ENCODE data around the gene PREB. TPM values are rescaled to one million over a fixed set of nuclear protein-coding genes. Genes with fewer than 3 reads are reported as not detected.

The PREB gene
- total and polyA plus RNA-seq, 2 of the 13 experiments (the other 11 are each of a cell fraction or from before 2014, with no cell fraction given): 112 to 192 TPM

DNA sequence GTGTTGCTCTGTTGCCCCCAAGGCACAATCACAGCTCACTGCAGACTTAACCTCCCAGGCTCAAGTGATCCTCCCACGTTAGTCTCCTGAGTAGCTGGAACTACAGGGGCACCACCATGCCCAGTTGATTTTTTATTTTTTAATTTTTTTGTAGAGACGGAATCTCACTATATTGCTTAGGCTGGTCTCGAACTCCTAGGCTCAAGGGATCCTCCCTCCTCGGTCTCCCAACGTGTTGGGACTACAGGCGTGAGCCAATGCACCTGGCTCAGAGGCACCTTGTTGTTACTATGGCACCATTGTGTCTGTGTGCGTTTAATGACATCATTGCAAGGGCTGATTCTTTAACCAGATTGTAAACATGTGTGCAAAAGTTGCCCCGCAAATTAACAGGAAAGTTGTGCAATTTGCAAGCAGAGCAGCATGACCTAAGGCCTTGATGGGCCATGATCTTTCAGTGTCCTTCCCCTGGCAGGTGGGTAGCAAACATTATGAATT lies 37.0 kb upstream of the PREB start (continued):
- TF ChIP-seq, protein P1, sequence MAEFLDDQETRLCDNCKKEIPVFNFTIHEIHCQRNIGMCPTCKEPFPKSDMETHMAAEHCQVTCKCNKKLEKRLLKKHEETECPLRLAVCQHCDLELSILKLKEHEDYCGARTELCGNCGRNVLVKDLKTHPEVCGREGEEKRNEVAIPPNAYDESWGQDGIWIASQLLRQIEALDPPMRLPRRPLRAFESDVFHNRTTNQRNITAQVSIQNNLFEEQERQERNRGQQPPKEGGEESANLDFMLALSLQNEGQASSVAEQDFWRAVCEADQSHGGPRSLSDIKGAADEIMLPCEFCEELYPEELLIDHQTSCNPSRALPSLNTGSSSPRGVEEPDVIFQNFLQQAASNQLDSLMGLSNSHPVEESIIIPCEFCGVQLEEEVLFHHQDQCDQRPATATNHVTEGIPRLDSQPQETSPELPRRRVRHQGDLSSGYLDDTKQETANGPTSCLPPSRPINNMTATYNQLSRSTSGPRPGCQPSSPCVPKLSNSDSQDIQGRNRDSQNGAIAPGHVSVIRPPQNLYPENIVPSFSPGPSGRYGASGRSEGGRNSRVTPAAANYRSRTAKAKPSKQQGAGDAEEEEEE (CRISPR knock-in tag; IDR thresholded peaks at IDR 0.05; ENCODE audit: borderline replicate concordance): peak; percentile 75; the same call in 1 of the 2 replicates
- 0 out of 2 replicates have a peak, but pooled peaks have one; percentile 28 for TF ChIP-seq ARNT2 (CRISPR knock-in tag; IDR thresholded peaks at IDR 0.05; ENCODE audit: low read depth)
- TF ChIP-seq TBX2 (CRISPR knock-in tag; IDR thresholded peaks at IDR 0.05; ENCODE audit: borderline replicate concordance): peak; percentile 95
- TF ChIP-seq IKZF1 (IDR thresholded peaks at IDR 0.05): no peak
- no peak for TF ChIP-seq NFYB (CRISPR knock-in tag; IDR thresholded peaks at IDR 0.05)
- no peak for TF ChIP-seq ZZZ3 (CRISPR knock-in tag; IDR thresholded peaks at IDR 0.05; ENCODE audit: borderline replicate concordance)
- TF ChIP-seq TGIF2 (CRISPR knock-in tag; IDR thresholded peaks at IDR 0.05): peak; percentile 92; the same call in 1 of the 2 replicates
- TF ChIP-seq ISX (CRISPR knock-in tag; conservative IDR thresholded peaks at IDR 0.05): no peak
- peak; percentile 89; the same call in 1 of the 2 replicates for TF ChIP-seq ZNF878 (CRISPR knock-in tag; IDR thresholded peaks at IDR 0.05)
- peak; percentile 89 for TF ChIP-seq TCF7 (IDR thresholded peaks at IDR 0.05; ENCODE audit: low read depth)
- TF ChIP-seq, protein P2, sequence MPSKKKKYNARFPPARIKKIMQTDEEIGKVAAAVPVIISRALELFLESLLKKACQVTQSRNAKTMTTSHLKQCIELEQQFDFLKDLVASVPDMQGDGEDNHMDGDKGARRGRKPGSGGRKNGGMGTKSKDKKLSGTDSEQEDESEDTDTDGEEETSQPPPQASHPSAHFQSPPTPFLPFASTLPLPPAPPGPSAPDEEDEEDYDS (CRISPR knock-in tag; IDR thresholded peaks at IDR 0.05): peak; percentile 89
- TF ChIP-seq RFX3 (CRISPR knock-in tag; IDR thresholded peaks at IDR 0.05): peak; percentile 85
- TF ChIP-seq ZNF788 (CRISPR knock-in tag; IDR thresholded peaks at IDR 0.05; ENCODE audit: borderline replicate concordance): no peak
- no peak for TF ChIP-seq ZNF468 (CRISPR knock-in tag; IDR thresholded peaks at IDR 0.05)
- peak; percentile 77 to 92 for TF ChIP-seq EP300 (IDR thresholded peaks at IDR 0.05; ENCODE audit: low read depth in 2 of 2, low read length in 2 of 2)
- TF ChIP-seq EP300 (CRISPR knock-in tag; IDR thresholded peaks at IDR 0.05; ENCODE audit: borderline replicate concordance): peak; percentile 91
- TF ChIP-seq, protein P3, sequence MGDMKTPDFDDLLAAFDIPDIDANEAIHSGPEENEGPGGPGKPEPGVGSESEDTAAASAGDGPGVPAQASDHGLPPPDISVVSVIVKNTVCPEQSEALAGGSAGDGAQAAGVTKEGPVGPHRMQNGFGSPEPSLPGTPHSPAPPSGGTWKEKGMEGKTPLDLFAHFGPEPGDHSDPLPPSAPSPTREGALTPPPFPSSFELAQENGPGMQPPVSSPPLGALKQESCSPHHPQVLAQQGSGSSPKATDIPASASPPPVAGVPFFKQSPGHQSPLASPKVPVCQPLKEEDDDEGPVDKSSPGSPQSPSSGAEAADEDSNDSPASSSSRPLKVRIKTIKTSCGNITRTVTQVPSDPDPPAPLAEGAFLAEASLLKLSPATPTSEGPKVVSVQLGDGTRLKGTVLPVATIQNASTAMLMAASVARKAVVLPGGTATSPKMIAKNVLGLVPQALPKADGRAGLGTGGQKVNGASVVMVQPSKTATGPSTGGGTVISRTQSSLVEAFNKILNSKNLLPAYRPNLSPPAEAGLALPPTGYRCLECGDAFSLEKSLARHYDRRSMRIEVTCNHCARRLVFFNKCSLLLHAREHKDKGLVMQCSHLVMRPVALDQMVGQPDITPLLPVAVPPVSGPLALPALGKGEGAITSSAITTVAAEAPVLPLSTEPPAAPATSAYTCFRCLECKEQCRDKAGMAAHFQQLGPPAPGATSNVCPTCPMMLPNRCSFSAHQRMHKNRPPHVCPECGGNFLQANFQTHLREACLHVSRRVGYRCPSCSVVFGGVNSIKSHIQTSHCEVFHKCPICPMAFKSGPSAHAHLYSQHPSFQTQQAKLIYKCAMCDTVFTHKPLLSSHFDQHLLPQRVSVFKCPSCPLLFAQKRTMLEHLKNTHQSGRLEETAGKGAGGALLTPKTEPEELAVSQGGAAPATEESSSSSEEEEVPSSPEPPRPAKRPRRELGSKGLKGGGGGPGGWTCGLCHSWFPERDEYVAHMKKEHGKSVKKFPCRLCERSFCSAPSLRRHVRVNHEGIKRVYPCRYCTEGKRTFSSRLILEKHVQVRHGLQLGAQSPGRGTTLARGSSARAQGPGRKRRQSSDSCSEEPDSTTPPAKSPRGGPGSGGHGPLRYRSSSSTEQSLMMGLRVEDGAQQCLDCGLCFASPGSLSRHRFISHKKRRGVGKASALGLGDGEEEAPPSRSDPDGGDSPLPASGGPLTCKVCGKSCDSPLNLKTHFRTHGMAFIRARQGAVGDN (CRISPR knock-in tag; IDR thresholded peaks at IDR 0.05): peak; percentile 25; the same call in 1 of the 2 replicates
- TF ChIP-seq NR2C2 (CRISPR knock-in tag; IDR thresholded peaks at IDR 0.05; ENCODE audit: borderline replicate concordance): peak; percentile 78
- TF ChIP-seq, protein P4, sequence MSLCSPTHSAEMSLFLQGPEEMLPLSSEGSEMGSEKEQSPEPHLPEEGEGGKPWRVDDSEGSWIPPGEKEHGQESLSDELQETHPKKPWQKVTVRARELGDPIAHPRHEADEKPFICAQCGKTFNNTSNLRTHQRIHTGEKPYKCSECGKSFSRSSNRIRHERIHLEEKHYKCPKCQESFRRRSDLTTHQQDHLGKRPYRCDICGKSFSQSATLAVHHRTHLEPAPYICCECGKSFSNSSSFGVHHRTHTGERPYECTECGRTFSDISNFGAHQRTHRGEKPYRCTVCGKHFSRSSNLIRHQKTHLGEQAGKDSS (CRISPR knock-in tag; IDR thresholded peaks at IDR 0.05; ENCODE audit: borderline replicate concordance, low read depth): peak; percentile 59
- TF ChIP-seq ZSCAN9 (CRISPR knock-in tag; IDR thresholded peaks at IDR 0.05; ENCODE audit: borderline replicate concordance): peak; percentile 95
- no peak for TF ChIP-seq ZNF879 (CRISPR knock-in tag; IDR thresholded peaks at IDR 0.05)
- TF ChIP-seq KMT2A (CRISPR knock-in tag; IDR thresholded peaks at IDR 0.05): no peak
- TF ChIP-seq ZSCAN30 (CRISPR knock-in tag; IDR thresholded peaks at IDR 0.05): no peak
- no peak for TF ChIP-seq ZNF891 (CRISPR knock-in tag; IDR thresholded peaks at IDR 0.05)
- no peak for TF ChIP-seq ZNF850 (CRISPR knock-in tag; conservative IDR thresholded peaks at IDR 0.05)
- TF ChIP-seq RORA (CRISPR knock-in tag; IDR thresholded peaks at IDR 0.05): no peak

All from HepG2 (cell line).